Choroid plexus epithelial cell (primary cell): ENCODE data around the gene CCDC142.

ENCODE experiments used
- DNase-seq: peaks from one replicate; pipeline ENCODE4 v3.0.0-alpha.2; 2010; ENCODE audit warnings: low read depth
- H3K4me3 ChIP-seq: 2 replicates; pipeline ENCODE4 v1.5.1; 2011; ENCODE audit warnings: low read depth, mild to moderate bottlenecking, control low read depth, low read length, moderate library complexity
- TF ChIP-seq, protein P1 (sequence below): conservative IDR thresholded peaks from 2 replicates; pipeline ENCODE4 v1.5.1; 2011; ENCODE audit warnings: low read depth, mild to moderate bottlenecking, control low read depth, inconsistent platforms, low read length, moderate library complexity

CCDC142 gene

GRCh38 chr2:74505448-74506246, 22.8 kb upstream of the CCDC142 start:
- TF ChIP-seq, protein P1, sequence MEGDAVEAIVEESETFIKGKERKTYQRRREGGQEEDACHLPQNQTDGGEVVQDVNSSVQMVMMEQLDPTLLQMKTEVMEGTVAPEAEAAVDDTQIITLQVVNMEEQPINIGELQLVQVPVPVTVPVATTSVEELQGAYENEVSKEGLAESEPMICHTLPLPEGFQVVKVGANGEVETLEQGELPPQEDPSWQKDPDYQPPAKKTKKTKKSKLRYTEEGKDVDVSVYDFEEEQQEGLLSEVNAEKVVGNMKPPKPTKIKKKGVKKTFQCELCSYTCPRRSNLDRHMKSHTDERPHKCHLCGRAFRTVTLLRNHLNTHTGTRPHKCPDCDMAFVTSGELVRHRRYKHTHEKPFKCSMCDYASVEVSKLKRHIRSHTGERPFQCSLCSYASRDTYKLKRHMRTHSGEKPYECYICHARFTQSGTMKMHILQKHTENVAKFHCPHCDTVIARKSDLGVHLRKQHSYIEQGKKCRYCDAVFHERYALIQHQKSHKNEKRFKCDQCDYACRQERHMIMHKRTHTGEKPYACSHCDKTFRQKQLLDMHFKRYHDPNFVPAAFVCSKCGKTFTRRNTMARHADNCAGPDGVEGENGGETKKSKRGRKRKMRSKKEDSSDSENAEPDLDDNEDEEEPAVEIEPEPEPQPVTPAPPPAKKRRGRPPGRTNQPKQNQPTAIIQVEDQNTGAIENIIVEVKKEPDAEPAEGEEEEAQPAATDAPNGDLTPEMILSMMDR, result no peak
- peak overlapping the region; percentile 4 for H3K4me3 ChIP-seq
- no peak for DNase-seq

- TF ChIP-seq, protein P1, result no peak
- no peak for DNase-seq
- no peak overlapping the region for H3K4me3 ChIP-seq
Measured at GRCh38 chr2:74504591-74504990, 21.8 kb upstream of the CCDC142 start.

GRCh38 chr2:74503506-74504475, 21.0 kb upstream of the CCDC142 start:
- TF ChIP-seq, protein P1, result no peak
- DNase-seq, result no peak

GRCh38 chr2:74502720-74503505, 20.1 kb upstream of the CCDC142 start:
- DNase-seq, result peak; percentile 87
- H3K4me3 ChIP-seq, result peak overlapping the region; percentile 74
- TF ChIP-seq, protein P1, result peak; percentile 43

More at GRCh38 chr2:74503506-74504475, 21.0 kb upstream of the CCDC142 start:
- H3K4me3 ChIP-seq, result peak overlapping the region; percentile 74

GRCh38 chr2:74502147-74502719, 19.4 kb upstream of the CCDC142 start:
- TF ChIP-seq, protein P1, result no peak
- DNase-seq, result no peak
- H3K4me3 ChIP-seq, result peak overlapping the region; percentile 74
